Stromal cell of bone marrow (primary cell): ENCODE measurements around the gene ANKRD63.

Experiments used
- DNase-seq: peaks from one replicate; pipeline ENCODE4 v3.0.0-alpha.2; 2012; ENCODE audit warnings: low read depth

The ANKRD63 gene

GRCh38 chr15:40279437-40280141 lies 3.3 kb downstream of the ANKRD63 start:
- no peak for DNase-seq

- DNase-seq = no peak
These were observed 4.8 kb downstream of the ANKRD63 start for GRCh38 chr15:40278026-40278425.

GRCh38 chr15:40277471-40277870 lies 5.4 kb downstream of the ANKRD63 start:
- DNase-seq = no peak

GRCh38 chr15:40276927-40277326 lies 5.9 kb downstream of the ANKRD63 start:
- DNase-seq = no peak

GRCh38 chr15:40275954-40276353 lies 6.9 kb downstream of the ANKRD63 start:
- DNase-seq = no peak

- DNase-seq = no peak
These were observed 7.3 kb downstream of the ANKRD63 start for GRCh38 chr15:40275523-40275922.

- DNase-seq = peak; percentile 56
These were observed 8.3 kb downstream of the ANKRD63 start for GRCh38 chr15:40274350-40275274.

- no peak for DNase-seq
These were observed 9.4 kb downstream of the ANKRD63 start for GRCh38 chr15:40273428-40273827.

- DNase-seq = no peak
These were observed 10.3 kb downstream of the ANKRD63 start for GRCh38 chr15:40272485-40273056.

GRCh38 chr15:40271685-40272484 lies 11.0 kb downstream of the ANKRD63 start:
- DNase-seq = no peak

- no peak for DNase-seq
These were observed 12.4 kb downstream of the ANKRD63 start for GRCh38 chr15:40270246-40270995.

GRCh38 chr15:40269604-40270003 lies 13.3 kb downstream of the ANKRD63 start:
- no peak for DNase-seq

GRCh38 chr15:40267670-40268069 lies 15.2 kb downstream of the ANKRD63 start:
- no peak for DNase-seq

GRCh38 chr15:40266828-40267304 lies 16.0 kb downstream of the ANKRD63 start:
- peak; percentile 88 for DNase-seq

- DNase-seq = no peak
These were observed 17.0 kb downstream of the ANKRD63 start for GRCh38 chr15:40265875-40266274.

GRCh38 chr15:40265355-40265754 lies 17.5 kb downstream of the ANKRD63 start:
- no peak for DNase-seq

- DNase-seq = no peak
These were observed 18.3 kb downstream of the ANKRD63 start for GRCh38 chr15:40264321-40265153.

GRCh38 chr15:40263024-40263754 lies 19.7 kb downstream of the ANKRD63 start:
- peak; percentile 89 for DNase-seq

- no peak for DNase-seq
These were observed 23.8 kb downstream of the ANKRD63 start for GRCh38 chr15:40259021-40259420.
